HG02870 (cell line): Measurements from ENCODE around the gene ALDH5A1.
A peak's percentile ranks its signal among the peaks of the same experiment; 100 is the strongest.

Experiments used
- ATAC-seq: cut with Tn5 transposase; IDR thresholded peaks from one replicate; pipeline ENCODE4 v1.9.1; 2021; ENCODE audit warnings: mild to moderate bottlenecking, moderate library complexity; ENCODE audit not compliant: unreplicated experiment

The ALDH5A1 gene

GRCh38 chr6:24494821-24495795 lies at the start of gene ALDH5A1:
ALDH5A1 (plus strand) TSS chr6:24494969; CDS start chr6:24494997, 28 bp downstream.
- ATAC-seq, result peak; percentile 49

- no peak for ATAC-seq
These were observed 49.1 kb upstream of the ALDH5A1 start for GRCh38 chr6:24445704-24446103.

GRCh38 chr6:24446670-24447069 lies 48.1 kb upstream of the ALDH5A1 start:
- ATAC-seq, result no peak

- no peak for ATAC-seq
These were observed 46.4 kb upstream of the ALDH5A1 start for GRCh38 chr6:24448396-24448795.

GRCh38 chr6:24448828-24449525 lies 45.8 kb upstream of the ALDH5A1 start:
- ATAC-seq, result no peak

GRCh38 chr6:24451581-24452388 lies 43.0 kb upstream of the ALDH5A1 start:
- ATAC-seq, result no peak

GRCh38 chr6:24453921-24454320 lies 40.8 kb upstream of the ALDH5A1 start:
- no peak for ATAC-seq

GRCh38 chr6:24454452-24454851 lies 40.3 kb upstream of the ALDH5A1 start:
- no peak for ATAC-seq

- no peak for ATAC-seq
These were observed 39.7 kb upstream of the ALDH5A1 start for GRCh38 chr6:24455061-24455460.

GRCh38 chr6:24458134-24458533 lies 36.6 kb upstream of the ALDH5A1 start:
- no peak for ATAC-seq

- no peak for ATAC-seq
These were observed 35.8 kb upstream of the ALDH5A1 start for GRCh38 chr6:24458941-24459340.

- no peak for ATAC-seq
These were observed 33.8 kb upstream of the ALDH5A1 start for GRCh38 chr6:24460966-24461365.

- no peak for ATAC-seq
These were observed 30.3 kb upstream of the ALDH5A1 start for GRCh38 chr6:24464253-24465038.

- no peak for ATAC-seq
These were observed 25.0 kb upstream of the ALDH5A1 start for GRCh38 chr6:24469811-24470210.

- ATAC-seq, result no peak
These were observed 22.6 kb upstream of the ALDH5A1 start for GRCh38 chr6:24472181-24472580.

- ATAC-seq, result no peak
These were observed 18.1 kb upstream of the ALDH5A1 start for GRCh38 chr6:24476631-24477030.

- no peak for ATAC-seq
These were observed 17.7 kb upstream of the ALDH5A1 start for GRCh38 chr6:24477070-24477469.

GRCh38 chr6:24478903-24479302 lies 15.9 kb upstream of the ALDH5A1 start:
- ATAC-seq, result no peak

- ATAC-seq, result no peak
These were observed 14.1 kb upstream of the ALDH5A1 start for GRCh38 chr6:24480705-24481104.

- ATAC-seq, result no peak
These were observed 13.3 kb upstream of the ALDH5A1 start for GRCh38 chr6:24481449-24481848.
